A549 (cell line): ENCODE measurements around the gene GPHB5. TPM values are rescaled to one million over a fixed set of nuclear protein-coding genes. Genes with fewer than 3 reads are reported as not detected.
A peak's percentile ranks its signal among the peaks of the same experiment; 100 is the strongest.
"Not testable (repeated sequence)": the region's sequence is repeated elsewhere in the genome, so short reads cannot be mapped to it uniquely, and the experiment has no call there.

ENCODE experiments used
- ATAC-seq, 2 experiments: fragments of 200-7000 bp in 1 of 2; fragments of >200 bp in 1 of 2; cut with Nextera tagmentation in 1 of 2; cut with Tn5 transposase in 1 of 2; 3 replicates each; pipeline versions ENCODE4 v1.8.0 to v1.9.1; 2018 to 2020; ENCODE audit warnings: mild to moderate bottlenecking in 1 of 2, moderate library complexity in 1 of 2
- CTCF ChIA-PET: fragments of 300-600 bp; sonication (Branson Sonifier 250); formaldehyde crosslinking; extraction: SDS; loops from one replicate; lab custom pipeline; 2021; ENCODE audit warnings: antibody characterized with exemption, inconsistent platforms; lab: Yijun Ruan, JAX
- POLR2A ChIA-PET: fragments of 350-600 bp; formaldehyde crosslinking; extraction: SDS; loops from one replicate; lab custom pipeline; 2021; ENCODE audit warnings: antibody characterized with exemption, inconsistent platforms; lab: Yijun Ruan, JAX
- DNase-seq, 2 experiments: peaks; one replicate each; pipeline versions ENCODE4 v3.0.0 to v3.0.0-alpha.2; 2011 to 2016; ENCODE audit warnings: low read depth in 1 of 2, low spot score in 1 of 2
- FAIRE-seq: peaks from 2 replicates; lab custom pipeline; 2011; peaks lifted over from hg19 to GRCh38; lab: Jason Lieb, UNC
- H3K27ac ChIP-seq, 2 experiments: fragments of >200 bp; sonication (Bioruptor Twin); formaldehyde crosslinking; 3 replicates each; pipeline ENCODE4 v1.5.1; 2016 to 2017
- H3K4me1 ChIP-seq: fragments of >200 bp; sonication (Bioruptor Twin); formaldehyde crosslinking; 3 replicates; pipeline ENCODE4 v1.6.1; 2016
- H3K4me2 ChIP-seq: fragments of >200 bp; sonication (Bioruptor Twin); formaldehyde crosslinking; 3 replicates; pipeline ENCODE4 v1.6.1; 2016
- H3K4me3 ChIP-seq: fragments of >200 bp; sonication (Bioruptor Twin); formaldehyde crosslinking; 3 replicates; pipeline ENCODE4 v1.5.1; 2016
- H3K9me3 ChIP-seq: fragments of >200 bp; sonication (Bioruptor Twin); formaldehyde crosslinking; 3 replicates; pipeline ENCODE4 v1.6.1; 2016
- CBX2 ChIP-seq: fragments of 200-600 bp; sonication (generic); IDR thresholded peaks from 2 replicates; pipeline ENCODE4 v1.6.1; 2016; ENCODE audit warnings: low read depth, mild to moderate bottlenecking, borderline replicate concordance
- CBX8 ChIP-seq: fragments of 200-600 bp; sonication (generic); IDR thresholded peaks from 2 replicates; pipeline ENCODE4 v1.6.1; 2016
- CHD4 ChIP-seq: fragments of 200-600 bp; sonication (generic); IDR thresholded peaks from 2 replicates; pipeline ENCODE4 v1.6.1; 2016; ENCODE audit warnings: antibody characterized with exemption, mild to moderate bottlenecking, borderline replicate concordance
- E2F6 ChIP-seq: IDR thresholded peaks from 2 replicates; pipeline ENCODE4 v1.6.1; 2012; ENCODE audit warnings: low read depth, borderline replicate concordance
- EP300 ChIP-seq, 2 experiments: fragments of >200 bp; sonication (Bioruptor Twin); formaldehyde crosslinking; IDR thresholded peaks; 2 replicates in 1 of 2; 3 replicates in 1 of 2; pipeline ENCODE4 v1.6.1; 2016 to 2017
- FOSB ChIP-seq: fragments of 250-450 bp; sonication (Bioruptor Pico); IDR thresholded peaks from 2 replicates; pipeline ENCODE4 v1.5.0; 2020; ENCODE audit warnings: mild to moderate bottlenecking, moderate library complexity
- GATA3 ChIP-seq: IDR thresholded peaks from 2 replicates; pipeline ENCODE4 v1.6.1; 2012; ENCODE audit warnings: borderline replicate concordance
- HOXB5 ChIP-seq: fragments of 250-450 bp; sonication (Bioruptor Pico); IDR thresholded peaks from 2 replicates; pipeline ENCODE4 v1.5.0; 2020; ENCODE audit warnings: mild to moderate bottlenecking, moderate library complexity
- JUN ChIP-seq, 2 experiments: fragments of >200 bp; sonication (Bioruptor Twin); formaldehyde crosslinking; IDR thresholded peaks; 2 replicates in 1 of 2; 3 replicates in 1 of 2; pipeline ENCODE4 v1.6.1; 2016 to 2017
- KDM5A ChIP-seq: fragments of 200-600 bp; sonication (generic); IDR thresholded peaks from 2 replicates; pipeline ENCODE4 v1.6.1; 2016; ENCODE audit warnings: antibody characterized with exemption, mild to moderate bottlenecking
- PBX3 ChIP-seq: IDR thresholded peaks from 2 replicates; pipeline ENCODE4 v1.6.1; 2012
- PHF8 ChIP-seq: fragments of 200-600 bp; sonication (generic); IDR thresholded peaks from 2 replicates; pipeline ENCODE4 v1.6.1; 2016; ENCODE audit warnings: low read depth, mild to moderate bottlenecking, antibody characterized with exemption, moderate library complexity, borderline replicate concordance
- RAD21 ChIP-seq, 2 experiments: fragments of >200 bp in 1 of 2; sonication (Bioruptor Twin) in 1 of 2; formaldehyde crosslinking in 1 of 2; IDR thresholded peaks in 1 of 2; conservative IDR thresholded peaks in 1 of 2; 2 replicates in 1 of 2; 3 replicates in 1 of 2; pipeline ENCODE4 v1.6.1; 2012 to 2018; ENCODE audit warnings: inconsistent platforms in 1 of 2
- RNF2 ChIP-seq: fragments of 200-600 bp; sonication (generic); IDR thresholded peaks from 2 replicates; pipeline ENCODE4 v1.6.1; 2016; ENCODE audit warnings: low read depth, mild to moderate bottlenecking, antibody characterized with exemption, moderate library complexity, borderline replicate concordance
- SMC3 ChIP-seq: fragments of >200 bp; sonication (Bioruptor Twin); formaldehyde crosslinking; IDR thresholded peaks from 3 replicates; pipeline ENCODE4 v1.6.1; 2018; ENCODE audit warnings: inconsistent platforms
- TFCP2L1 ChIP-seq: fragments of 250-450 bp; sonication (Bioruptor Pico); IDR thresholded peaks from 2 replicates; pipeline ENCODE4 v1.5.0; 2021; ENCODE audit warnings: mild to moderate bottlenecking
- USF2 ChIP-seq: fragments of 450-650 bp; IDR thresholded peaks from 2 replicates; pipeline ENCODE4 v1.6.1; 2014; ENCODE audit warnings: antibody characterized with exemption
- ZFP36 ChIP-seq: fragments of 450-650 bp; IDR thresholded peaks from 2 replicates; pipeline ENCODE4 v1.6.1; 2014; ENCODE audit warnings: borderline replicate concordance; ENCODE audit not compliant: partially characterized antibody
- ZNF302 ChIP-seq: fragments of 250-450 bp; sonication (Bioruptor Pico); IDR thresholded peaks from 2 replicates; pipeline ENCODE4 v1.9.0; 2021; ENCODE audit warnings: inconsistent platforms, mild to moderate bottlenecking, moderate library complexity
- WGBS: methylation state at CpG from one replicate; pipeline ENCODE4 v1.1.6; 2017; ENCODE audit errors: missing lambda C conversion rate; 5-methylcytosine and 5-hydroxymethylcytosine counted together
- polyA plus RNA-seq, 4 experiments: library from polyadenylated mRNA; depleted of rRNA in 3 of 4; stranded (reverse); fragments of >200 nt; fragmentation: RNase III in 1 of 4; extraction: RNeasy Plus Mini Kit Qiagen cat#74134 plus additional on column Dnase treatment in 1 of 4; gene quantifications; 2 replicates in 3 of 4; 3 replicates in 1 of 4; pipeline ENCODE4 v1.2.3, GENCODE V29; 2011 to 2017
- TF ChIP-seq, protein P1 (sequence below): fragments of >200 bp; sonication (Bioruptor Twin); formaldehyde crosslinking; IDR thresholded peaks from 3 replicates; pipeline ENCODE4 v1.5.1; 2016

The GPHB5 gene
- polyA plus RNA-seq, 2 of the 4 experiments (the other 2 are of a cell fraction), result not detected

- ChIA-PET POLR2A (no interaction called here), CTCF (interaction anchor here (0.5 kb wide), 1 partner anchor 396 kb away, joined by 5 read pairs; no protein-coding TSS in a partner anchor)
- DNase-seq, result no peak
- Histone ChIP-seq H3K4me2 (no peak overlapping the region), H3K4me1 (no peaks in the 10 kb centered on the region), H3K9me3 (no peaks in the 10 kb centered on the region), H3K4me3 (no peak overlapping the region), H3K27ac (no peak overlapping the region)
- ATAC-seq, result no peak
- no peak for FAIRE-seq
- TF ChIP-seq HOXB5 (no peak), FOSB (CRISPR knock-in tag) (no peak), GATA3 (no peak), CHD4 (no peak), USF2 (no peak), EP300 (IDR thresholded peaks at IDR 0.05) (no peak), JUN (IDR thresholded peaks at IDR 0.05) (no peak), KDM5A (no peak), ZNF302 (CRISPR knock-in tag) (no peak), TFCP2L1 (no peak), PHF8 (no peak), CBX2 (no peak), ZFP36 (no peak), E2F6 (no peak), PBX3 (no peak)
- 100% methylated on average over 1 of the region's 1 CpG for WGBS
Observed at GRCh38 chr14:63322472-63322871, 3.7 kb upstream of the GPHB5 start.

GRCh38 chr14:63308723-63309317 lies 9.9 kb downstream of the GPHB5 start:
- H3K4me2 ChIP-seq, result no peak overlapping the region
- H3K27ac ChIP-seq, result no peak overlapping the region
- peak in 1 of 2 experiments; percentile 35 for DNase-seq
- H3K4me3 ChIP-seq, result no peak overlapping the region
- 21% methylated on average over 7 of the region's 7 CpGs for WGBS
- no peaks in the 10 kb centered on the region for H3K4me1 ChIP-seq
- no peak for TF ChIP-seq CBX2
- TF ChIP-seq, protein P1, sequence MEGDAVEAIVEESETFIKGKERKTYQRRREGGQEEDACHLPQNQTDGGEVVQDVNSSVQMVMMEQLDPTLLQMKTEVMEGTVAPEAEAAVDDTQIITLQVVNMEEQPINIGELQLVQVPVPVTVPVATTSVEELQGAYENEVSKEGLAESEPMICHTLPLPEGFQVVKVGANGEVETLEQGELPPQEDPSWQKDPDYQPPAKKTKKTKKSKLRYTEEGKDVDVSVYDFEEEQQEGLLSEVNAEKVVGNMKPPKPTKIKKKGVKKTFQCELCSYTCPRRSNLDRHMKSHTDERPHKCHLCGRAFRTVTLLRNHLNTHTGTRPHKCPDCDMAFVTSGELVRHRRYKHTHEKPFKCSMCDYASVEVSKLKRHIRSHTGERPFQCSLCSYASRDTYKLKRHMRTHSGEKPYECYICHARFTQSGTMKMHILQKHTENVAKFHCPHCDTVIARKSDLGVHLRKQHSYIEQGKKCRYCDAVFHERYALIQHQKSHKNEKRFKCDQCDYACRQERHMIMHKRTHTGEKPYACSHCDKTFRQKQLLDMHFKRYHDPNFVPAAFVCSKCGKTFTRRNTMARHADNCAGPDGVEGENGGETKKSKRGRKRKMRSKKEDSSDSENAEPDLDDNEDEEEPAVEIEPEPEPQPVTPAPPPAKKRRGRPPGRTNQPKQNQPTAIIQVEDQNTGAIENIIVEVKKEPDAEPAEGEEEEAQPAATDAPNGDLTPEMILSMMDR, result peak; percentile 48
- peak; percentile 18 to 38; a peak in 2 of 5 replicates for TF ChIP-seq RAD21 (conservative IDR thresholded peaks at IDR 0.05 in 1 of 2, IDR thresholded peaks at IDR 0.05 in 1 of 2)
- TF ChIP-seq SMC3, result peak; percentile 38; the same call in 2 of the 3 replicates
- FAIRE-seq, result no peak
- no peaks in the 10 kb centered on the region for H3K9me3 ChIP-seq
- peak; percentile 77 to 86; a peak in 5 of 6 replicates for ATAC-seq
- ChIA-PET CTCF (interaction anchor here (0.7 to 1.8 kb wide), 7 partner anchors 14 to 1146 kb away, joined by 3 to 5 read pairs (median 3); no protein-coding TSS in a partner anchor), POLR2A (no interaction called here)

GRCh38 chr14:63304429-63304828 lies 14.3 kb downstream of the GPHB5 start:
- DNase-seq, FAIRE-seq, H3K27ac ChIP-seq, H3K4me3 ChIP-seq, H3K4me1 ChIP-seq, CTCF ChIA-PET: not testable (repeated sequence)
- TF ChIP-seq CBX8, result peak; percentile 77; the same call in 1 of the 2 replicates
- TF ChIP-seq RNF2, result peak; percentile 64; the same call in 1 of the 2 replicates
- TF ChIP-seq, all 56 proteins: peak for 2; not testable (repeated sequence) for 54
- WGBS, result 23% methylated on average over 5 of the region's 5 CpGs
- POLR2A ChIA-PET, H3K4me2 ChIP-seq, ATAC-seq, H3K9me3 ChIP-seq: not testable (repeated sequence)
